Neuron (in vitro differentiated cells): ENCODE data around the gene CEP43.
"Not testable (repeated sequence)": the region's sequence is repeated elsewhere in the genome, so short reads cannot be mapped to it uniquely, and the experiment has no call there.

ENCODE experiments used
- H2AFZ ChIP-seq: one replicate; pipeline ENCODE4 v1.6.1; 2013; ENCODE audit warnings: low read depth, mild to moderate bottlenecking, inconsistent platforms, low read length, moderate library complexity
- H3K27me3 ChIP-seq: one replicate; pipeline ENCODE4 v1.6.1; 2013; ENCODE audit warnings: low read length; ENCODE audit not compliant: insufficient read depth
- H3K36me3 ChIP-seq: one replicate; pipeline ENCODE4 v1.6.1; 2013; ENCODE audit warnings: low read length; ENCODE audit not compliant: insufficient read depth
- H3K4me1 ChIP-seq: one replicate; pipeline ENCODE4 v1.6.1; 2013; ENCODE audit warnings: low read length; ENCODE audit not compliant: insufficient read depth
- H3K4me3 ChIP-seq: 2 replicates; pipeline ENCODE4 v1.5.1; 2013; ENCODE audit warnings: mild to moderate bottlenecking, low read length, moderate library complexity
- H3K9me3 ChIP-seq: one replicate; pipeline ENCODE4 v1.6.1; 2013; ENCODE audit warnings: low read length

Gene CEP43

GRCh38 chr6:166999145-166999883, at the start of gene CEP43:
Gene CEP43, plus strand, starts transcription at chr6:166999397. Its CDS starts 16 bp downstream, at chr6:166999413.
- H3K36me3 ChIP-seq: peaks cover 32% of the 10 kb centered on the region
- H3K27me3 ChIP-seq: no peaks in the 10 kb centered on the region
- H2AFZ ChIP-seq: peak within 1 kb of the TSS; percentile 93
- H3K9me3 ChIP-seq: no peaks in the 10 kb centered on the region
- peaks cover 15% of the 10 kb centered on the region for H3K4me1 ChIP-seq
- peak within 1 kb of the TSS; percentile 82 for H3K4me3 ChIP-seq

- Histone ChIP-seq H3K27me3 (no peaks in the 10 kb centered on the region), H3K36me3 (peaks cover 13% of the 10 kb centered on the region), H2AFZ (no peak overlapping the region), H3K4me1 (peaks cover 11% of the 10 kb centered on the region), H3K4me3 (no peak overlapping the region), H3K9me3 (no peaks in the 10 kb centered on the region)
Measured at GRCh38 chr6:166949528-166950442, 49.4 kb upstream of the CEP43 start.

- Histone ChIP-seq H2AFZ (no peak overlapping the region), H3K36me3 (peaks cover 13% of the 10 kb centered on the region), H3K27me3 (no peaks in the 10 kb centered on the region), H3K4me1 (peaks cover 16% of the 10 kb centered on the region), H3K4me3 (no peak overlapping the region), H3K9me3 (no peaks in the 10 kb centered on the region)
Measured at GRCh38 chr6:166950443-166950821, 48.8 kb upstream of the CEP43 start.

GRCh38 chr6:166950892-166951669, 48.1 kb upstream of the CEP43 start:
- not testable (repeated sequence) for H3K36me3 ChIP-seq, H3K4me3 ChIP-seq, H3K27me3 ChIP-seq, H3K9me3 ChIP-seq, H2AFZ ChIP-seq
- H3K4me1 ChIP-seq: peaks cover 19% of the 10 kb centered on the region

GRCh38 chr6:166951670-166952060, 47.5 kb upstream of the CEP43 start:
- H2AFZ ChIP-seq: no peak overlapping the region
- no peak overlapping the region for H3K4me3 ChIP-seq
- no peaks in the 10 kb centered on the region for H3K9me3 ChIP-seq
- no peaks in the 10 kb centered on the region for H3K27me3 ChIP-seq
- peaks cover 19% of the 10 kb centered on the region for H3K4me1 ChIP-seq
- H3K36me3 ChIP-seq: peaks cover 5% of the 10 kb centered on the region

- H3K4me1 ChIP-seq: peaks cover 19% of the 10 kb centered on the region
- no peaks in the 10 kb centered on the region for H3K9me3 ChIP-seq
Measured at GRCh38 chr6:166952121-166952520, 47.1 kb upstream of the CEP43 start.

GRCh38 chr6:166952567-166953486, 46.4 kb upstream of the CEP43 start:
- Histone ChIP-seq H3K27me3 (no peaks in the 10 kb centered on the region), H3K4me3 (no peak overlapping the region), H3K9me3 (no peaks in the 10 kb centered on the region), H3K36me3 (peaks cover 1% of the 10 kb centered on the region), H2AFZ (no peak overlapping the region), H3K4me1 (peaks cover 19% of the 10 kb centered on the region)

More at GRCh38 chr6:166952121-166952520, 47.1 kb upstream of the CEP43 start:
- Histone ChIP-seq H2AFZ (no peak overlapping the region), H3K4me3 (no peak overlapping the region), H3K36me3 (peaks cover 3% of the 10 kb centered on the region), H3K27me3 (no peaks in the 10 kb centered on the region)

GRCh38 chr6:166954118-166954713, 45.0 kb upstream of the CEP43 start:
- Histone ChIP-seq H3K9me3 (no peaks in the 10 kb centered on the region), H3K4me1 (peaks cover 19% of the 10 kb centered on the region), H3K36me3 (no peaks in the 10 kb centered on the region), H2AFZ (no peak overlapping the region), H3K27me3 (no peaks in the 10 kb centered on the region), H3K4me3 (no peak overlapping the region)

GRCh38 chr6:166955121-166955864, 43.9 kb upstream of the CEP43 start:
- peak overlapping the region; percentile 91 for H2AFZ ChIP-seq
- no peaks in the 10 kb centered on the region for H3K27me3 ChIP-seq
- H3K4me1 ChIP-seq: peaks cover 12% of the 10 kb centered on the region
- no peaks in the 10 kb centered on the region for H3K9me3 ChIP-seq
- H3K36me3 ChIP-seq: no peaks in the 10 kb centered on the region
- peak overlapping the region; percentile 81 for H3K4me3 ChIP-seq

GRCh38 chr6:166955865-166956443, 43.2 kb upstream of the CEP43 start:
- peaks cover 8% of the 10 kb centered on the region for H3K4me1 ChIP-seq
- no peaks in the 10 kb centered on the region for H3K9me3 ChIP-seq
- no peaks in the 10 kb centered on the region for H3K27me3 ChIP-seq
- no peaks in the 10 kb centered on the region for H3K36me3 ChIP-seq
- H2AFZ ChIP-seq: peak overlapping the region; percentile 91
- H3K4me3 ChIP-seq: peak overlapping the region; percentile 81

- Histone ChIP-seq H3K4me1 (peaks cover 8% of the 10 kb centered on the region), H2AFZ (peak within 1 kb of the TSS; percentile 91), H3K9me3 (no peaks in the 10 kb centered on the region), H3K27me3 (no peaks in the 10 kb centered on the region), H3K4me3 (peak within 1 kb of the TSS; percentile 81), H3K36me3 (no peaks in the 10 kb centered on the region)
Measured at GRCh38 chr6:166956444-166957086, 42.6 kb upstream of the CEP43 start, which contains the start of gene RNASET2. Gene RNASET2, minus strand, starts transcription at chr6:166956550. Its CDS starts 368 bp downstream, at chr6:166956182.
